CMK (cell line): ENCODE measurements around the gene GRK5.

Source experiments
- DNase-seq: peaks from one replicate; pipeline ENCODE4 v3.0.0-alpha.2; 2010; ENCODE audit warnings: low read depth

The GRK5 gene

DNA sequence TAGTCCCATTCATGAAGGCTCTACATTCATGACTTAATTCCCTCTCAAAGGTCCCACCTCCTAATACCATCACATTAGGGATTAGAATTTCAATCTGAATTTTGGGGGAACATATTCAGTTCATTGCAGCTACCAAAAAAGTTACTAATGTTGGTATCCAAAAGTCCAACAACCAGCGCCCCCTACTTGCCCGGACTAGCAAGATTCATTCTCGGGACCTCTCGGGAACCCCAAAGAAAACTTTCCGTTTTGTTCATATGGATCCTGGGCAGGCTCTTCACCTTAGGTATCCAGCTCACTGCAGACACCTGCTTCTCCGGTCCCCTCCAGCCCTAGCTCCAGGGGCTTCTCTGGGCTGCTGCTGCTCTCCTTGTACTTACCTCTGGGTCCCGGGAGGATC lies 8.9 kb upstream of the GRK5 start:
- DNase-seq, result no peak

DNA sequence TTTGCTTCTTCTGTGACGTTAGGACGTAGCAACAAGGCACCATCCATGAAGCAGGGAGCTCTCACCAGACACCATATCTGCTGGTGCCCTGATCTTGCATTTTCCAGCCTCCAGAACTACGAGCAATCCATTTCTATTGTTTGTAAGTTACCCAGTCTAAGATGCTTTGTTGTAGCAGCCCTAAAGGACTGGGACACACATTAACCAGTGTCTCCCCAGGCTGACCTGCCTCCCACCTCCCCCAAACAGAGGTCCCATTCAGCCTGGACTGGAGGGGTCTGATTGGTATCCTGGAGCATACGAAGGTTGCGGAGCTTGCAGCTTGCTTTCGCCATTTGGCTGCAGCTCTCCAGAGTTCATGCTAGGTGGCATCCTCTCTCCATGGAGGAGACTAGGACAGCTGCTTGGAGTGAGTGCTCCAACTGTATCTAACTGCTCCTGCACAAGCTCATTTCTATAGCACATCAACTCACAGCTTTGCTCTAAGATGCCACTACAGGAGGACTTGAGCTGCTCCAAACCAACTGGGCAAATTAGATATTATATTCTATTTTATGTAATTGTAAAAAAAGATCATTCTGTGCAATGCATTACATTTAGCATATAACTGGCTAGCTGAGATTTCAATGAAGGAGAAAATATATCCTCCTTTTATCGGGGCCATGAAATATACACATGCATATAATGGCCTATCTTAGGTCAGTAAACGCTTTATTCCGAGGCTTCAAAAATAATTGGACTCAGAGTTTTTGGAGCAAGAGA lies 8.0 kb upstream of the GRK5 start:
- DNase-seq, result no peak

DNA sequence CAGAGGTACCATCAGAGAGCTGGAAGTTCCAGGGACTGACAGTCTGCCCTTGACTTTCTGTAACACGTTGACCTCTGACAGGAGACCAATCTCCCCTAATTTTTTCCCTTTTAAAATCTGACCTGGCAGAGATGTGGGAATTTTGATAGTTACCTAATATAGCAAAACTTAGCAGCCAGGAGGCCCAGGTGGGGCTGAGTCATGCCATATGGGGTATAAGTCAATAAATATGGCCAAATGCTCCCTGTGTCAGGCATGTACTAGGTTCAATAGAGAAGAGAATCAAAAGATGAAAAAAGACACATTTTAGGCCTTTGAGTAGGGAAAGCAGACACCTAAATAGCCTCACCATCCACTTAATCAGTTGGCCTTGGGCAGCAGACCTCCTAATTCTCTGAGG lies 6.1 kb upstream of the GRK5 start:
- DNase-seq, result no peak

DNA sequence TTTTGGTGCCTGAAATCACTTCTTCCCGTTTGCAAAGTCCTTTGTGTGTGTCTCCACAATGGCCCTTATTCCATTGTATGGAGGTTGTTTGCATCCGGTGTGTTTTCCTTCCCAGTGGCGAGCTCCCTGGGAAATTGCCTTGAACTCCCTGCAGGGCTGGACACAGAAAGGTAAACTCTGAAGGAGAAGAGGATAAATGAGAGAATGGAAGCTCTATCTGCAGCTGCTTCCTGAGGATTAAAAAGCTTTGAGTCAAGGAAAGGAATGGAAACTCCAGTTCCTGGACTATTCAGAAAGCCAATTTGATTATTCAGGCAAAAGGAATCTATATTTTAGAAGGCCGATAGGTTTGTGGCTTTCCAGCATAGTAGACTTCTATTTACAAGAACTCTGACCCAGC lies 4.4 kb upstream of the GRK5 start:
- no peak for DNase-seq

DNA sequence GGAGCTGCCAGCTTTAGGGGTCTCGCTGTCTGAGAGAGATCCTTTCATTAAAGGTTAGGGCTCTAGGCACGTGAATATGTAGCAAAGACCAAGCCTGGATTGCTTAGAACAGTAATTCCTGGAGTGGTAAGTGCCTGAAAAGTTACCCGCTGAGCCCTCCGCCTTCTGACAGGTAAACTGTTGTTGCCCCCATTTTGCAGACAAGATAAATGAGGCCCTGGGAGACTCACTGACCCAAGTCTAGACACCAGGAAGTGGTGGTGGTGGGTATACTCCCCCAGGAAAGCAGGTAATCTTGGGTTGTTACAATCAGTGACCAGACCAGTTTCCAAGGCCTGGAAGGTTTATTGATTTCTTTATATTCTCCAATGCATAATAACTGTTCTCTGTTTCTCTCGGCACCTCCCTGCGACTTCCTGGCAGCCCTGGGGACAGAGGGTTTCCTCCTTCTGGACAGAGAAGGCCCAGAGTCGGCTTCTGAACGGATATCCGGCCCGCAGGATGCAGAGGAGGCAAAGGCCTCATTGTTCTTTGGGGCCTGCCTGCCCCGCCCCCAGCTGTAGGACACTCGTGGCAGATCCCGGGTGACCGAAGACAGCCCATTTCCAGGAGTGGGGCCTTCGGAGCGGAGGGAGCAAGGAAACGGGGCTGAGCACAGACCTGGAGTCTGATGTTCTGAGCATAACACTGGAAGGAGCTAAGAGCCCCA lies 1.3 kb upstream of the GRK5 start:
- peak; percentile 56 for DNase-seq

DNA sequence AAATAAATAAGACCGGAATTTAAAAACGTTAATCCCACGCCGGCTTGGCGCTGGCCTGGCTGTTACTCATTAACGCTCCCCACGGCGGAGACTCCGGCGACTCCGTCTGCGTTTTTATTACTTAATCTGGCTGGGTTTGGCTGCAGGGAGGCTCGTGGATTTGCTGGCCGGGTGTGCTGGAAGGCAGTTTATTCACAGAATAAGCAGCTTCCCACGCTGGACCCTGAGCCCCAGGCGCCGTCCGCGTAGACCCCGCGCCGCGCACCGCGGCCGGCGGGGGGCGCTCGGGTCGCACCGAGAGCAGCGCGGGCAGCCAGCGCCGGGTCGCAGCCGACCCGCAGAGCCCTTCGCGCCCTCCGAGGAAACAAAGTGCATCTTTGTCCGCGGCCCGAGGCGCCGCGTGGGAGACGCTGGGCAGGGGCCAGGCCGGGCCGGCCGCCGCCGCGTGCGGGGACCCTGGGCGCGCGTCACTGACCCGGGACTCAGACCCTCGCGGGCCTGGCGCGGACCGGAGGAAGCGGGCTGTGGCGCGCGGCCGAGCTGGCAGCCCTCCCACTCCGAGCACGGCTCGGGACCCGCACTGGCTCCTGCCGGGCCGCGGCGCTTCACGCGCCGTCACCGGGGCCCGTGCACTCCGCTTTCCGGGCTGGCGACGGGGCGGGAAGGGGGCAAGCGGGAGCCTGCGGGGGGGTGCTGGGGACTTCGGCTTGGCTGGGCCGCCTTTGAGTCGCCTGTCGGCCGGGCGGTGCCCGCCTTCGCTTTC lies 587 bp upstream of the GRK5 start:
- no peak for DNase-seq

DNA sequence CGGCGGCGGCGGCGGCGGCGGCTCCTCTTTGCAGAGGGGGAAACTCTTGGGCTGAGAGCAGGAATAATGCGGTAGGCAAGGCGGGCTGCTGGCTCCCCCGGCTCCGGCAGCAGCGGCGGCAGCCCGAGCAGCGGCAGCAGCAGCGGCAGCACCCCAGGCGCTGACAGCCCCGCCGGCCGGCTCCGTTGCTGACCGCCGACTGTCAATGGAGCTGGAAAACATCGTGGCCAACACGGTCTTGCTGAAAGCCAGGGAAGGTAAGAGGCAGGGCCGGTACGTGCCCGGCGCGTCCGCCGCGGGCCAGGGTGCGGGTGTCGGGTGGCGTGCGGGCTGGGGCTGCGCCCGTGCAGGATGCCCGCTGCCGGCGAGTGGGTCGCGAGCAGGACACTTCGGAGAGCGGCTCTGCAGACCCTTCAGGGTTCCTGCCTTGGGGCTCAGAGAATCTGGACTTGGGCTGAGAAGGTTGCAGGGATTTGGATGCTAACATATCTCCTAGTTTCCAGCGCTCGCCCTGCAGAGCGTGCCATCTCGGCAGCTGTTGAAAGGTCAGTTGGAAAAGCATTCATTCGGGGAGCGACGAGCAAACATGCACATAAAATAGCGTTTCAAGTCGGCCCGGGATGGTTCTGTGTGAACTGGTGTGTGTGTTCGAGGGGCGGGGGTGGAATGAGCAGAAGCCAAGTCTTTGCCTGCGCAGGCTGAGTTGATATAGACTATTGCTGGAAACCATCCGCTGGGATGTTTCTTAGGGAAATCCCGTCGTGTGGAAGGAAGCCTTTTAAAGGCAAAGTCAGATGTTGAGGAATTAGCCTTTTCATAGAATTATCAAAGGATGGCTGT lies 562 bp downstream of the GRK5 start:
- DNase-seq, result no peak

DNA sequence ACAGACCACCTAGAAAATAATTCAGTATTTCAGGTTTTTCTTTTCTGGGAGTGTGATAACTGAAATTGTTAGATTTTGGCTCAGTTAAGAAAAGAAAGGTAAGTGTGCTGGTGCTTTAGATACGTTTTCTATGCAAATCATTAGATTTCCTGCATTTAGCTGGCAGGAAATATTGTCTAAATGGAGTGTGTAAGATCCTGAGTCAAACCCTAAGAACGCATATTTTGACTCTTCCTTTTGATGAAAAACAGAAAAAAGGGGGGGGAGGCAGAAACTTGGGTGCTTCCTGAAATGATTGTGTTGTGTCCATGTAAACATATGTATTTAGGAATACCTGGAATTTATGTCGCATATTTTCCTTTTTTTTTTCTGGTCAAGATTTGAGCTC lies 1.2 kb downstream of the GRK5 start:
- no peak for DNase-seq

DNA sequence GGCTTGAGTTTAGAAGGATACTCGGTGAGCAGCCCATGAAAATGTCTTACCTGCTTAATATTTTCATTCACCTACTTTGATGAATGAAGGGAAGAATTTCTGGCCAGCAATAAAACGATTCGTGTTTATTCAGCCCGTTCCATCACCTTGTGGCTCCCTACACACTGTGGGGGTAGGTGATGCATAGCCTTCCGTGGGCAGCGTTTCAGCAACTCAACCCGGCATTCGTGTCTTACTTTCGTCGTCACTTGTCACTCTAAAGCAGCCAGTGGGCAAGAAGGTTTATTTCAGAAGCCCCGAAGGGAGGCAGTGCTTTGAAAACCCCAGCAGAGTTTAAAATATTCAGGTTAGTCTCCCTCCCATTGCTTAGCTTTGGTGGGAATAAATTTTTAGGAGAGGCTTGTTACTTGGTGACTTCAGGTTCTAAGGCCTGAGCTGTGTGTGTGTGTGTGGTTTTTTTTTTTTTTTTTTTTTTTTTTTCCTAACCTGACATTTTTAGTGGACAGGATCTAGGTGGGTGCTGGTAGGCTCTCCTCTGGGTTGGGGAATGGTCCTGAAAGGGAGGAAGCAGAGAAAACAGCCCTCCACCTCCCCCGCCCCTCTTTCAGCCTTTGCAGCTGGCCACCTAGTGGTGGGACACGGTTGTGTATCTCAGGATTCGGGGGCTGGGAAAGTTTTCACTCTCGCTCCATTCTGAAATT lies 1.8 kb downstream of the GRK5 start:
- DNase-seq, result no peak

DNA sequence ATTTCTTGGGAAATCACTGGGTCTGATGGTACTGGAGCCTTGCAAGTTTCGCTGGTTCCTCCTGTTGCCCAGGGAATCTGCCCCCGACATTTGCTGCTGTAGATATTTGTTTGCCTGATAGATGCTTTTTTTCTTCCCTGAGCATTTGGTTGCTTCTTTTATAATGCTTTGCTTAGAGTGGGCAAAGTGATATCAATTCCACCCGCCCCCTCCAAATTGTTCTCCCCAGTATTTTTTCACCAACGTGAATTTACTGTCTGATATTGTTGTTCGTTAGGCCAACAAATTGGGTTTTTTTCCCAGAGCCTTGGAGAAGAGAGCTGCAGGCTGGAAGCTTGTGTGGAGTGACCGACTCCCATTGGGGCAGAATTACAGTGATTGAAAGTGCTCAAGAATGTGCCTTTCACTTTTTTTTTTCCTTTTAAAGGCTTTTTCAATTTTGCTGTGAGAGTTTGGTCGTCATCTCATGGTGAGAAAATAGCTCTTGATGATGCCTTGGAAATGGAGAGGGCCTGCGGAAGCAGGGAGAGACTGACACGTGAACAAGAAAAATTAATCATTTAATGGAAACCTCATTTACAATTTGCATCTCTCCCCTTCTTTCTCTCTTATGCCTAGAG lies 2.5 kb downstream of the GRK5 start:
- DNase-seq, result no peak

DNA sequence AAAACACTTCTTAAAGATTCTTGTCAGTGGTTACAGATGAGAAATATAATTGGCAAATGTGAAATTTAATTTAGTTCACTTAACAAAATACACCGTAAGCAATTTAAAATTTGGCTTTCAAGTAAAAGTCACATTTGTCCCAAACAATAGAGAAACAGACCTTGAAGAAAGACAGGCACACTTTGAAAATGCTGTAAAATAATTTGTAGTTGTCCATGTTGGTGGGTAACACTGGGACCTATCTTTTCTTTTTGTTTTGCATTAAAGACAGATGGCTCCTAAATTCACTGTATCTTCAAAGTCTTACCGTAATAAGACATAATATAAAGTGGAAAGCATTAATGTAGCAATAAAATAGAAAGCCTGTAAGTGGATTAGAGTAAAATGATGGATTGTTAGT lies 3.3 kb downstream of the GRK5 start:
- DNase-seq, result no peak

DNA sequence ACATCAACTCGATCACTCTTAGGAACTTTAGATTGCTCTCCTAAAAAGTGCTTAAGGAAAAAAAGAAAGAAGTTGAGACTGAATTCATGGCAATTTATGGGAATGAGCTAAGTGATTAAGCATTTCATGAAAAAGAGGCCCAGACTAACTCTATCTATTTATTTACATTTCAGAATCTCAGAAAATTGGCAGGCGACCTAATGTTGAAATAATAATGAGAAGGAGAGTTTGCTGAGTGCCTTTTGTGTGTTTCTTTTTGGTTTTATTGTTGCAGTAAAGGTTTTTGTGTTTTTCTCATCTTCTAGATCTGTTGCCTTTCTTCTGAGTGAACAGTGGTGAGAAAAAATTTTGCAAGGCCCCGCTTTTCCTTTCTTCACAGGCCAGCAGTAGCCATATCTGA lies 3.8 kb downstream of the GRK5 start:
- DNase-seq, result no peak

DNA sequence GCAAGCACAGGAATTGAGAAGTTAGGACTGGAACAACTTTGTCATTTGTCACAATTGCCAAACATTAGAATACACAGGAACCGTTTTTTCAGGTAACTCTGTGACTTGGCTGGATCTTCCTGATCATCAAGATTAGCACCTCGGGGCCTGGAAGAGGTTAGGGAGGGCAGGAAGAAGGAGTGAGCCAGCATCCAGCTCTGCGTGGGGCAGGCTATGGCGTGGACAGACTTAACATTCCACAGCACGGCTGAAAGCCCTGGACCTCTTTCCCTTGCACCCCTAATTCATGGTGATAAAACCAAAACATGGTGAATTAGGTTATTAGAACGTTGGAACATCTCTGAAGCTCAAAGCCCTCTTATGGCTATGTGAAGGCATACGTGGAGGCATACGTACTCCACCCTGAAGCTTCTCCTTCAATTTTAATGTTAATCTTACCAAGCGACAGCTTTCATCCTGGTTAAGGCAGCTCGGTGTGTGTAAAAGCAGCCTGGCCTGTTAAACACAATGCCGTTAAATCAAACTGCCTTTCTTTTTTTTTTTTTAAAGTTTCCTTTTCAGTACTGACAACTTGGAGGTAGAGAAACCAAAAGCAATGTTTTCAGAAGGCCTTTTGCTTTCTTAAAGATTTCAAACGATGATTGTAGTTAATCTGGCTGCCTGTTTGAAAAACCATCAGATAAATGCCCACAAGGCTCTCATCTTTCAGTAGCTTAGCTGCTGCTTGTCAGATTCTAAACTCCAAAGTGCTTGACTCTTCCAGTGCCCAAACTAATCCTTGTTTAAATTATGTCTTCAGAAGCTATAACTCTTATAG lies 4.5 kb downstream of the GRK5 start:
- no peak for DNase-seq

DNA sequence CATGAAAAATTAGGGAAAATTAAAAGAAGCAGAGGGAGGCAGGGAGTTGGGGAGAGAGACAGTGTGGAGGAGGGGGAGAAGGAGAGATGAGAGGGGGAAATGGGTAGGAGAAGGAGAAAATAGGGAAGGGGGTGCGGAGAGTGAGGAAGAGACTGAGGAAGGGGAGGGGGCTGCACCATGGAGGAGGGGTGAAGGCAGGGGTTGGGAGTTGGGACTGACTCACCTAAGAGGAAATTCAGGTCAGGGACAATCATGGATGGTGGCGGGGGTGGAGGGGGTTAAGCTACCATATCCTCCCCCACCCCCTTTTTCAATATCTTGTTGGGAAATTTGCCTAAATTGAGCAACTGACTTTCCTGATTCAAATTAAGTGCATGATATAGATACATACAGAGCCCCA lies 8.0 kb downstream of the GRK5 start:
- DNase-seq, result no peak

DNA sequence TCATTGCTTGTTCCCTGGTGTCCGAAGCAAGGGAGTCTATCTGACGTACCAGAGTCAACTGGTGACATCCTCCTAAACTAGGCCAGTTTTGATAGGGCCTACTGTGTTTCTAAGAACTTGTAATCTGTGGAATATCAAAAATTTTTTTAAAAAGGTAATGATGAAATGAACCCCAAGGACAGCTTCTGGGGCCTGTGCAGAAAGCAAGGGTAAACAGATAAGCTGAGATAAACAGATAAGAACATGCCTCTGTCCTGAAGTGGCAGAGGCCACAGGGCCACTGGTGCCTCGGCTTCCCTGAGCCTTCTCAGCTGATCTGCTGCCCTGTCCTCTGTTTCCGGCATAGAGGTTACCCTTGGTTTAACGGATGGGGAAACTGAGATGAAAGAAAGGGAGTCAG lies 8.8 kb downstream of the GRK5 start:
- no peak for DNase-seq

DNA sequence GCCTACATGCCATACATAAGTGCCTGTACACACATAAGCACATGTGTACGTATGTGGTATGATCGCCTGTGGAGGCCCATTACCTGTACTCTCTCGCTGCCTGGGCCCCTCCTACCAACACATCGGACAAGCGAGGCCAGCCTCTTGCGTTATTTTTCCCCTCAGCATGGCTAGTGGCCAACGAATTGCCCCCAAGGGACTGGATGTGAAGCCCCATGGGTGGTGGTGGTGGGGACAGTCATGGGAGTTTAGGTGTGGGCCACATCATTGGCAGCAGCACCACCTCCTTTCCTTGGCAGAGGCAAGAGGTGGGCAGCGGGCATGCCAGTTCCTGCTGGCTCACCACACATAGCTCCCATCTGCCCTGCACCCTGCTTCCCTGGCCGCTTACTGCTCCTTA lies 10.0 kb downstream of the GRK5 start:
- DNase-seq, result no peak

DNA sequence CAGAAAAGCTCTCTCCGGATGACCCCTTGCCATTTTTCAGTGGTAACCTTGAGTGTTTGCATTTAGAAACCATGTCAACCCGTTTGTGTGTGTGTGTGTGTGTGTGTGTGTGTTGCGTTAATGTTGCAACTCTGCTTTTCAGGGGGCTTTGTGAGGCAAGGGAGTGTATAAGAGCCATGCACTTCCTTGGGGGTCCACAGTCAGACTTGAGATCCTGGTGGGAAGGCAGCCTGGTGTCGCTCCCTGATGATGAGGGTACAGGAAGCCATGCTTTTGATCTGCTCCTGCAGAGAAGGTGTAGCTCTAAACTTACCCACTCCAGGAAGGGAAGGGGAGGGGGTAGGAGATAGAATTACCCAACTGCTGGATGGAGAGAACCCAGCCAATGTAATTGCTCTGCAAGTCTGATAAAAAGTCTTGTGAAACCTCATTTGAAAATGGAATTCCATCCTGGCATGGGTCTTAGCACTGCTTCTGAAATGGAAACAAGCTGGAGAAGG lies 10.7 kb downstream of the GRK5 start:
- no peak for DNase-seq

DNA sequence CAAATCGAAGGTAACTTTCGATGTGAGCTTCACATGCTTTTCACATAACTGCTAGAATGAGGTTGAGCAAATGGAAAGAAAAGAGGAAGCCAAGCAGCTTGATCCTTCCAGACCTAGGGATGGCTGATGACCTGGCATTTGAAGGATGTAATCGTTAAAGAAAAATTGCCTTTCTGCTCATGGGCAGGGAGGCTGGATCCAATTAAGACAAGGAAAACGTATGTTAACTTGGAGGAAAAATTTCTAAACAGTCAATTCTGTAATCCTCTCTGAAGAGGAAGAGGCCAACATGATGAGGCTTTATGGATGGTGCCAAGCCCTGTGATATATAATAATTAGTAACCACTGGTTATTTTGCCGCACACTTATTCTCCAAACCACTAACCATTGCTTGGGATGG lies 12.5 kb downstream of the GRK5 start:
- no peak for DNase-seq

DNA sequence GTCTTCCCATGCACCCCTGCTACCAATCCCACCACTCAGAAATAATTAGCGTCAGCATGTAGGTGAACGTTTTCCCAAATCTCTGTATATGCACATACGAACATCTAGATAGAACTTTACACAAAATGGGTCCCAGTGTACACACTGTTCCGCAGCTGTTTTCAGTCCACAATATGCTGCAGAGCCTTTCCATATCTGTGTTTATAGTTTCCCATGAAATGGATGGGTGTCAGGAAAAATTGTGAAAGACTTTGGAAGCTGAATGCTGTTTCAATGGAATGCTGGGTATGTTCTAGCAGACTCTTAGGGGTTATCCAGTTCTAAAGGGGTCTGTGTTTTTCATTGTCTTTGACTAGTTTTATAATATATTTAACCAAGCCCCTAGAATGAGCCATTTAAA lies 13.8 kb downstream of the GRK5 start:
- no peak for DNase-seq

DNA sequence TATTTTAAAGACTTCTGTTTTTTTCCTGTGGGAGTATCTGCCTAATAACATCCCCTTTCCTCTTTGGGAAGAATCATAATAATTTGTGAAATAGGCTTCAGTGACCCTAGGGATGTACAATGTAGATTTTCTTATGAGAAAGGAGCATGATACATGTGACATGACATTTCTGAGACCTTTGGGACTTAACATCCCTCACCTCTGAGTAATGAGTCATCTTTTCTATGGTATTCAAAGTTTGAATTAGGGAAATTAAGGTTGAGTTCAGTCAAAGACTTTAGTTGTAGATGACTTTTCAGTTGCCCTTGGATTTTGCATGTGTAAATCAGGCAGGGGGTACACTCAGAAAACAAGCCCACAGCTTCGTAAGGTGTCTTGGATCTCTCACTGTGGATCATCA lies 14.3 kb downstream of the GRK5 start:
- no peak for DNase-seq
